Measurements from ENCODE around the gene TARP.

TARP gene

GRCh38 chr7:38299275-38299931, 26.0 kb upstream of the TARP start:
- Mint-ChIP-seq H3K4me1 (ENCODE audit: low read depth) (peaks cover 20% of the 10 kb centered on the region), H3K9me3 (ENCODE audit: insufficient read depth) (no peaks in the 10 kb centered on the region), H3K27me3 (ENCODE audit: low read depth) (no peaks in the 10 kb centered on the region), H3K27ac (peak overlapping the region; percentile 89), H3K4me3 (peak overlapping the region; percentile 86), H3K36me3 (ENCODE audit: low read depth) (peaks cover 5% of the 10 kb centered on the region)
- ChIA-PET CTCF (interaction anchor here (1.2 to 1.5 kb wide), 3 partner anchors 20 to 82 kb away, joined by 3 to 4 read pairs (median 3); no protein-coding TSS in a partner anchor), POLR2A (interaction anchor here (0.9 to 1.3 kb wide), 2 partner anchors 16 to 66 kb away, joined by 4 to 6 read pairs; no protein-coding TSS in a partner anchor)
- no peak for DNase-seq
- peak; percentile 29 for ATAC-seq

GRCh38 chr7:38296059-38296857, 22.8 kb upstream of the TARP start:
- peaks cover 5% of the 10 kb centered on the region for H3K36me3 Mint-ChIP-seq (ENCODE audit: low read depth)
- DNase-seq = no peak
- no peak for ATAC-seq
- no peaks in the 10 kb centered on the region for H3K27me3 Mint-ChIP-seq (ENCODE audit: low read depth)
- POLR2A ChIA-PET = no interaction called here
- H3K9me3 Mint-ChIP-seq (ENCODE audit: insufficient read depth) = no peaks in the 10 kb centered on the region
- no peak overlapping the region for H3K4me3 Mint-ChIP-seq
- H3K27ac Mint-ChIP-seq = no peak overlapping the region
- H3K4me1 Mint-ChIP-seq (ENCODE audit: low read depth) = peaks cover 15% of the 10 kb centered on the region
- CTCF ChIA-PET = no interaction called here

- H3K9me3 Mint-ChIP-seq (ENCODE audit: insufficient read depth) = no peaks in the 10 kb centered on the region
- POLR2A ChIA-PET = no interaction called here
- no peaks in the 10 kb centered on the region for H3K27me3 Mint-ChIP-seq (ENCODE audit: low read depth)
- DNase-seq = no peak
- CTCF ChIA-PET = no interaction called here
- peaks cover 2% of the 10 kb centered on the region for H3K36me3 Mint-ChIP-seq (ENCODE audit: low read depth)
- no peak overlapping the region for H3K4me3 Mint-ChIP-seq
- H3K27ac Mint-ChIP-seq = no peak overlapping the region
- ATAC-seq = no peak
- H3K4me1 Mint-ChIP-seq (ENCODE audit: low read depth) = peaks cover 11% of the 10 kb centered on the region
Measured at GRCh38 chr7:38294926-38295325, 21.5 kb upstream of the TARP start.

GRCh38 chr7:38292442-38292841, 19.0 kb upstream of the TARP start:
- peaks cover 4% of the 10 kb centered on the region for H3K4me1 Mint-ChIP-seq (ENCODE audit: low read depth)
- ATAC-seq (no peak), DNase-seq (no peak)
- H3K4me3 Mint-ChIP-seq = no peak overlapping the region
- H3K36me3 Mint-ChIP-seq (ENCODE audit: low read depth) = no peaks in the 10 kb centered on the region
- H3K27ac Mint-ChIP-seq = no peak overlapping the region
- no peaks in the 10 kb centered on the region for H3K27me3 Mint-ChIP-seq (ENCODE audit: low read depth)
- no peaks in the 10 kb centered on the region for H3K9me3 Mint-ChIP-seq (ENCODE audit: insufficient read depth)
- ChIA-PET POLR2A (no interaction called here), CTCF (no interaction called here)

- no peaks in the 10 kb centered on the region for H3K9me3 Mint-ChIP-seq (ENCODE audit: insufficient read depth)
Measured at GRCh38 chr7:38291650-38292049, 18.2 kb upstream of the TARP start.

GRCh38 chr7:38291117-38291647, 17.7 kb upstream of the TARP start:
- H3K4me1 Mint-ChIP-seq (ENCODE audit: low read depth) = peaks cover 2% of the 10 kb centered on the region
- no peak for ATAC-seq
- no peak for DNase-seq
- H3K9me3 Mint-ChIP-seq (ENCODE audit: insufficient read depth) = no peaks in the 10 kb centered on the region
- POLR2A ChIA-PET = no interaction called here
- CTCF ChIA-PET = no interaction called here
- H3K4me3 Mint-ChIP-seq = no peak overlapping the region
- no peaks in the 10 kb centered on the region for H3K27me3 Mint-ChIP-seq (ENCODE audit: low read depth)
- H3K36me3 Mint-ChIP-seq (ENCODE audit: low read depth) = no peaks in the 10 kb centered on the region
- H3K27ac Mint-ChIP-seq = no peak overlapping the region

More at GRCh38 chr7:38291650-38292049, 18.2 kb upstream of the TARP start:
- Mint-ChIP-seq H3K4me3 (no peak overlapping the region), H3K4me1 (ENCODE audit: low read depth) (peaks cover 4% of the 10 kb centered on the region), H3K27me3 (ENCODE audit: low read depth) (no peaks in the 10 kb centered on the region), H3K36me3 (ENCODE audit: low read depth) (no peaks in the 10 kb centered on the region), H3K27ac (no peak overlapping the region)
- no peak for ATAC-seq
- ChIA-PET POLR2A (no interaction called here), CTCF (no interaction called here)
- no peak for DNase-seq

GRCh38 chr7:38284553-38284952, 11.1 kb upstream of the TARP start:
- ATAC-seq = no peak
- ChIA-PET CTCF (no interaction called here), POLR2A (no interaction called here)
- Mint-ChIP-seq H3K36me3 (ENCODE audit: low read depth) (no peaks in the 10 kb centered on the region), H3K27ac (no peak overlapping the region), H3K9me3 (ENCODE audit: insufficient read depth) (no peaks in the 10 kb centered on the region), H3K27me3 (ENCODE audit: low read depth) (no peaks in the 10 kb centered on the region), H3K4me3 (no peak overlapping the region), H3K4me1 (ENCODE audit: low read depth) (peaks cover 2% of the 10 kb centered on the region)
- DNase-seq = no peak

- H3K9me3 Mint-ChIP-seq (ENCODE audit: insufficient read depth) = no peaks in the 10 kb centered on the region
- H3K4me3 Mint-ChIP-seq = no peak overlapping the region
- POLR2A ChIA-PET = no interaction called here
- no peak overlapping the region for H3K27ac Mint-ChIP-seq
- ATAC-seq (no peak), DNase-seq (no peak)
- no peaks in the 10 kb centered on the region for H3K27me3 Mint-ChIP-seq (ENCODE audit: low read depth)
- H3K36me3 Mint-ChIP-seq (ENCODE audit: low read depth) = no peaks in the 10 kb centered on the region
- CTCF ChIA-PET = no interaction called here
- H3K4me1 Mint-ChIP-seq (ENCODE audit: low read depth) = peaks cover 2% of the 10 kb centered on the region
Measured at GRCh38 chr7:38283809-38284208, 10.4 kb upstream of the TARP start.

- no peak for ATAC-seq
- H3K36me3 Mint-ChIP-seq (ENCODE audit: low read depth) = no peaks in the 10 kb centered on the region
- no peak for DNase-seq
- H3K27ac Mint-ChIP-seq = no peak overlapping the region
- ChIA-PET CTCF (no interaction called here), POLR2A (no interaction called here)
- H3K27me3 Mint-ChIP-seq (ENCODE audit: low read depth) = no peaks in the 10 kb centered on the region
- H3K4me1 Mint-ChIP-seq (ENCODE audit: low read depth) = peaks cover 2% of the 10 kb centered on the region
- no peaks in the 10 kb centered on the region for H3K9me3 Mint-ChIP-seq (ENCODE audit: insufficient read depth)
- no peak overlapping the region for H3K4me3 Mint-ChIP-seq
Measured at GRCh38 chr7:38283107-38283506, 9.7 kb upstream of the TARP start.

GRCh38 chr7:38282081-38282480, 8.6 kb upstream of the TARP start:
- Mint-ChIP-seq H3K9me3 (ENCODE audit: insufficient read depth) (no peaks in the 10 kb centered on the region), H3K27ac (no peak overlapping the region)

GRCh38 chr7:38281266-38281665, 7.8 kb upstream of the TARP start:
- peaks cover 2% of the 10 kb centered on the region for H3K4me1 Mint-ChIP-seq (ENCODE audit: low read depth)
- no peak for DNase-seq
- H3K9me3 Mint-ChIP-seq (ENCODE audit: insufficient read depth) = no peaks in the 10 kb centered on the region
- CTCF ChIA-PET = no interaction called here
- POLR2A ChIA-PET = no interaction called here
- H3K27me3 Mint-ChIP-seq (ENCODE audit: low read depth) = no peaks in the 10 kb centered on the region
- no peak overlapping the region for H3K4me3 Mint-ChIP-seq
- no peaks in the 10 kb centered on the region for H3K36me3 Mint-ChIP-seq (ENCODE audit: low read depth)
- ATAC-seq = no peak
- no peak overlapping the region for H3K27ac Mint-ChIP-seq

More at GRCh38 chr7:38282081-38282480, 8.6 kb upstream of the TARP start:
- POLR2A ChIA-PET = no interaction called here
- H3K4me3 Mint-ChIP-seq = no peak overlapping the region
- CTCF ChIA-PET = no interaction called here
- DNase-seq (no peak), ATAC-seq (no peak)
- no peaks in the 10 kb centered on the region for H3K36me3 Mint-ChIP-seq (ENCODE audit: low read depth)
- H3K4me1 Mint-ChIP-seq (ENCODE audit: low read depth) = peaks cover 2% of the 10 kb centered on the region
- H3K27me3 Mint-ChIP-seq (ENCODE audit: low read depth) = no peaks in the 10 kb centered on the region

- no peak overlapping the region for H3K4me3 Mint-ChIP-seq
Measured at GRCh38 chr7:38280707-38281106, 7.3 kb upstream of the TARP start.

More at GRCh38 chr7:38280707-38281106, 7.3 kb upstream of the TARP start:
- ATAC-seq (no peak), DNase-seq (no peak)
- Mint-ChIP-seq H3K27me3 (ENCODE audit: low read depth) (no peaks in the 10 kb centered on the region), H3K4me1 (ENCODE audit: low read depth) (peaks cover 2% of the 10 kb centered on the region), H3K27ac (no peak overlapping the region), H3K9me3 (ENCODE audit: insufficient read depth) (no peaks in the 10 kb centered on the region), H3K36me3 (ENCODE audit: low read depth) (no peaks in the 10 kb centered on the region)
- POLR2A ChIA-PET = no interaction called here
- CTCF ChIA-PET = no interaction called here

Data from activated CD8-positive, alpha-beta T cell treated with anti-CD3 and anti-CD28 coated beads, Interleukin-2, amount 10 ng/mL, durations not matched to agents 7 days and 5 days (primary cell).